ENCODE data around the gene HBG2. TPM values are rescaled to one million over a fixed set of nuclear protein-coding genes. Genes with fewer than 3 reads are reported as not detected.

The HBG2 gene
- total and polyA plus RNA-seq, 2 of the 8 experiments (the other 6 are each of a cell fraction or from before 2014, with no cell fraction given), result 0.23 TPM; not detected in 1

GRCh38 chr11:5267033-5267563 is 12.5 kb upstream of the HBG2 start:
- no peaks in the 10 kb centered on the region for H3K4me1 ChIP-seq (replicated peaks in 1 of 4; ENCODE audit: control insufficient read depth in 3 of 4, insufficient read depth in 4 of 4, low read length in 3 of 4)
- H3K79me2 ChIP-seq (ENCODE audit: control insufficient read depth in 1 of 2, insufficient read depth in 2 of 2, low read length in 2 of 2), result no peaks in the 10 kb centered on the region
- no peak overlapping the region for H3K23ac ChIP-seq (ENCODE audit: insufficient read length)
- no peaks in the 10 kb centered on the region for H3K9me3 ChIP-seq (ENCODE audit: insufficient read depth in 2 of 2, low read depth in 1 of 2, low read length in 1 of 2)
- no peak overlapping the region for H4K5ac ChIP-seq (ENCODE audit: insufficient read length, low read depth, low read length)
- H3K18ac ChIP-seq (ENCODE audit: extremely low read depth, low read length), result no peak overlapping the region
- no peaks in the 10 kb centered on the region for H4K20me1 ChIP-seq (replicated peaks in 1 of 2; ENCODE audit: control insufficient read depth in 1 of 2, insufficient read depth in 2 of 2, low read length in 2 of 2)
- H2BK20ac ChIP-seq (ENCODE audit: low read length), result no peak overlapping the region
- no peaks in the 10 kb centered on the region for H3K23me2 ChIP-seq (ENCODE audit: low read depth, low read length)
- no peaks in the 10 kb centered on the region for H3K27me3 ChIP-seq (replicated peaks in 1 of 4; ENCODE audit: control insufficient read depth in 3 of 4, extremely low read depth in 1 of 4, insufficient read depth in 3 of 4, low read length in 3 of 4)
- ChIA-PET CTCF (ENCODE audit: partially characterized antibody) (no interaction called here), POLR2A (ENCODE audit: partially characterized antibody) (no interaction called here)
- H3K14ac ChIP-seq (ENCODE audit: insufficient read length), result no peak overlapping the region
- no peak overlapping the region for H3K9ac ChIP-seq (replicated peaks in 1 of 4; ENCODE audit: extremely low read depth in 1 of 4, low read depth in 3 of 4, low read length in 3 of 4)
- no peak overlapping the region for H3K27ac ChIP-seq (ENCODE audit: low read depth, low read length)
- no peak overlapping the region for H3K4ac ChIP-seq (replicated peaks; ENCODE audit: insufficient read length, low read depth, low read length)
- H2BK5ac ChIP-seq (ENCODE audit: low read depth, low read length), result no peak overlapping the region
- H3K56ac ChIP-seq (replicated peaks; ENCODE audit: insufficient read length, low read depth, low read length), result no peak overlapping the region
- H4K91ac ChIP-seq (replicated peaks; ENCODE audit: insufficient read length, low read length), result no peak overlapping the region
- H2BK12ac ChIP-seq (ENCODE audit: low read depth, low read length), result no peak overlapping the region
- H2AFZ ChIP-seq (ENCODE audit: low read length), result no peak overlapping the region
- no peaks in the 10 kb centered on the region for H3K79me1 ChIP-seq (ENCODE audit: low read depth, low read length)
- TF ChIP-seq TAF1 (IDR thresholded peaks at IDR 0.05; ENCODE audit: low read depth, low read length) (no peak), TBP (IDR thresholded peaks at IDR 0.05; ENCODE audit: low read depth, low read length) (no peak), CBX8 (IDR thresholded peaks at IDR 0.05; ENCODE audit: borderline replicate concordance, low read depth, low read length) (no peak), RFX5 (IDR thresholded peaks at IDR 0.05; ENCODE audit: borderline replicate concordance, low read depth, low read length) (no peak), SUZ12 (IDR thresholded peaks at IDR 0.05; ENCODE audit: low read length) (no peak), EGR1 (IDR thresholded peaks at IDR 0.05; ENCODE audit: borderline replicate concordance, low read depth, low read length) (no peak), GTF2F1 (IDR thresholded peaks at IDR 0.05; ENCODE audit: borderline replicate concordance, low read depth, low read length) (no peak), CTBP2 (IDR thresholded peaks at IDR 0.05; ENCODE audit: borderline replicate concordance, insufficient read depth, insufficient read length, low read length) (no peak), NRF1 (IDR thresholded peaks at IDR 0.05; ENCODE audit: low read depth, low read length) (no peak), CREB1 (IDR thresholded peaks at IDR 0.05) (no peak)
- no peak overlapping the region for H3K4me2 ChIP-seq (ENCODE audit: insufficient read depth in 1 of 2, low read depth in 2 of 2, low read length in 2 of 2)
- no peak overlapping the region for H2BK120ac ChIP-seq (replicated peaks; ENCODE audit: low read depth, low read length)
- no peaks in the 10 kb centered on the region for H3K36me3 ChIP-seq (ENCODE audit: control insufficient read depth in 2 of 4, insufficient read depth in 4 of 4, low read length in 3 of 4)
- H2AK5ac ChIP-seq (ENCODE audit: low read depth, low read length), result no peak overlapping the region
- no peak overlapping the region for H2BK15ac ChIP-seq (ENCODE audit: low read length)
- FAIRE-seq (no peak), DNase-seq (ENCODE audit: low read depth in 1 of 2, low spot score in 2 of 2) (no peak)
- 85% methylated on average over 2 of the region's 2 CpGs; no CpG with 5 or more reads in 1 of the 2 experiments for WGBS, 2 experiments (ENCODE audit: extremely low coverage in 1 of 2, insufficient coverage in 1 of 2, insufficient read length in 1 of 2, insufficient replicate concordance in 2 of 2, low coverage in 1 of 2, low lambda C conversion rate in 2 of 2, missing lambda C conversion rate in 1 of 2)
- no peak overlapping the region for H4K8ac ChIP-seq (ENCODE audit: extremely low read depth, insufficient read depth, low read length)
- no peak overlapping the region for H3K4me3 ChIP-seq (ENCODE audit: extremely low read depth in 1 of 4, insufficient read depth in 2 of 4, low read depth in 3 of 4, low read length in 4 of 4)
